Posterior cingulate gyrus (tissue), 11 donors: ENCODE results near the gene HESX1.

Experiments
- DNase-seq, 10 donors: peaks; one replicate each; pipeline versions ENCODE4 v3.0.0 to v3.0.0-alpha.2; 2020 to 2021; ENCODE audit warnings: mixed read lengths in 3 of 10
- intact Hi-C: fragments of 100-400 bp; cut with DNase I; formaldehyde crosslinking; loops from one replicate; pipeline ENCODE4 v1.15.1; 2023

Gene HESX1

DNA sequence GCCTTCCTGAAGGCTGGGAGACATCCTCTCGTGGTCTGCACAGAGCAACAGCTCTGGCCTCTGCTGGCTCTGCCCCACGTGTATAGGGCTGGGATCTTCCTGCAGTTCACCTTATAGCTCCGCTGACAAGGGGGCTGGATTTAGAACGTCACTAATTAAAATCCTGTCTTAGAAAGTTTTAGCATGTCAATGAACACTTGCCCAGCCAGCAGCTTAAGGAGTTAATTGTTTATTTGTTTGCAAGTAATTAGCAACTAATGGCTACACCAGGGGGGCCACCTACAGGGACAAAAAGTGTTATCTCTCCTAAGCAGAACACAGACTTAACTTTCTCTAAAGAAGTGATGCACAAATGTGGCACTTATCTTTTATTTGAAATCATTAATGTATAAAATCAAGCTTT is at the start of gene HESX1:
Gene HESX1, minus strand, starts transcription at position 84 of the 403 bp plus-strand sequence. Its CDS starts 60 bp downstream, at position 24.
- DNase-seq, result no peak

DNA sequence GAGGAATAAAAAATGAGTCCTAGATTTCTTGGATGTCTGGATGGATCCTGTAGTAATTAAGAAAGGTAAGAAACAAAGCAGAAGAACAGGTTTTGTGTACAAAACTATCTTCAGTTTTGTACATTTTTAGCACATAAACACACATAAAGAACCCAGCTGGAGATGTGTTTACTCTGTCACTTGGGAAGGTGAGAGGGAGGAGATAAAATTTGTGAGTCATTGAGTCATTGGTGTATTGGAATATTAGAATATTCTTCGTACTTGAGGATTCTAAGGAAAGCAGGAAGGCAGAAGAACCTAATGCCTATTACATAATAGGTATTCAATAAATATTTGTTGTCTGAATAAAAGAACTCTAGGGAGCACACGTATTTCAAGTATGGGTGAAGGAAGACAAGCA is 45.2 kb upstream of the HESX1 start:
- no peak for DNase-seq
- intact Hi-C loops, result no loop called here

More for the DNA sequence above, at the start of gene HESX1:
- intact Hi-C loops, result no loop called here

DNA sequence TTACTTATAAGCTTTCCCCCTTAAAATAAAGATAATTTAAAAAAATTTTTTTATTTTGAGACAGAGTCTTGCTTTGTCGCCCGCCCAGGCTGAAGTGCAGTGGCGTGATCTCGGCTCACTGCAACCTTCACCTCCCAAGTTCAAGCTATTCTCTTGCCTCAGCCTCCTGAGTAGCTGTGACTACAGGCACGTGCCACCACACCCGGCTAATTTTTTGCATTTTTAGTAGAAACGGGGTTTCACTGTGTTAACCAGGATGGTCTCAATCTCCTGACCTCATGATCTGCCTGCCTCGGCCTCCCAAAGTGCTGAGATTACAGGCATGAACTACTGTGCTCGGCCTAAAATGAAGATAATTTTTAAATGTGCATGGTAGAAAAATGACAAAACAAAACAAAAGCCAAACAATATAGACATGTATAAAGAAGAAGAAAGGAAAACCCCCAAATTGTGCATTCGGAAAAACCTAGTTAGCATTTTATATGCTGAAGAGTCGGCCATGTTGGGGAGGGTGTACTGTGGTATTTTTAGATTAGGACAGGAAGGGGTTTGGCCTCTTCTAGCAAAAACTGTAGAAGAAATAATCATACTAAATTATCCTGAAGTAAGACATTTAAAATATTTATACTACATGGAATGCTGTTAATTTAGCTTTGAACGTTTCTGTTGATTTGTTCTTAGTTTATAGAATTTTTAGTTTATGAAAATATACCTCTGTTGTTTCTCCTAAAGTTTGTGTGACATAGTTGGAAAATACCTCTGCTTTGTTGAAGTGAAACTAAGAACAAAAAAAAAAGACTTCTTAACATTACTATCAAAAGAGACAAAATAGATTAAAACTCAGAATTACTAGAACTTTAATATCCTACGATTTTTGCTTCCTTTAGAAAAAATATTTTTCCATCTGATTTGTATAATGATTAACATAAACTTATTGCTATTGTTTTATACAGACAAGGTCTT is 35.1 kb upstream of the HESX1 start:
- intact Hi-C loops, result no loop called here
- no peak for DNase-seq

- DNase-seq, result no peak
- intact Hi-C loops, result no loop called here
These were observed 34.0 kb upstream of the HESX1 start for GRCh38 chr3:57233799-57234198.

DNA sequence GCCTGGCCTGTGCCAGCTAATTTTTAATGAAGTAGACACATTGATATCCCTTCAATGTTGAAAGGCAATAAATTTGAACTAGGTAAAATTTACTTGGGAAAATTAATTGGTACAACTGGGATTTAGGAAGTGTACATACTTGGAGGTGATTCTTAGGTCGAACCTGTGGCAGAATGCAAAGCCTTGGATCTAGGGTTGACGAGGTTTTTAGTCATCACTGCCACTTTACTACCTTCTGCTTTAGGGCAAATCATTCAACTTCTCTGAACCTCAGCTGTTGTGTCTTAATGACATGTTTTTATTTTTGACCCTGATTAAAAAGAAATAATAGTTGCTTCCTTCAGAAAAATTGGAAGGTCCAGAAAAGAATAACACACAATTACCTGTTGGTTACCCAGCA is 30.2 kb upstream of the HESX1 start:
- no peak for DNase-seq
- intact Hi-C loops, result no loop called here

GRCh38 chr3:57227930-57228751 is 28.4 kb upstream of the HESX1 start:
- intact Hi-C loops, result loop anchor here (2.0 to 10.0 kb wide), 4 partner anchors 56 to 529 kb away; partner anchors contain the start of genes ARF4 and SLMAP
- DNase-seq, result peak; percentile 45 to 94 (median 62)

- peak; percentile 88 to 99 (median 92) for DNase-seq
- intact Hi-C loops, result loop anchor here (2.0 to 10.0 kb wide), 4 partner anchors 55 to 530 kb away; partner anchors contain the start of genes ARF4 and SLMAP
These were observed 27.6 kb upstream of the HESX1 start, which contains the start of gene APPL1 for GRCh38 chr3:57227204-57227929. Gene APPL1, plus strand, starts transcription at chr3:57227729. Its CDS starts 155 bp downstream, at chr3:57227884.

DNA sequence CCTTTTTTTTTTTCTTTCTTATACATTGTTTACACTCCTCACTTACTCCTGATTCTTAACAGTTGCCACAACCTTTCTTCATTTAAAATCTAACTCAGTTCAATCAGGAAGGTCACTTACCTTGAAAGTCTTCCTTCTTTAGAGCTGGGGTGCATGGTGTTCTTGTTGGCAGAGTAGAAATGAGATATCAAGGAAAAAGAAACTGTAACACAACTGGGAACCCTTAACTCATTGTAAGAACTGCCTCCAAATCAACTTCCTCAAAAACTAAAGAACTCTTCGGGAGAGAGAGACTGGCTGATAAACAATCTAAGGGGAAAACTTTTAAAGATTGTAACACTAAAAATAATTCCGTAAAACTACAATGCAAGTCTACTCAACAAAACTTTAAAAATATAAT is 26.4 kb upstream of the HESX1 start:
- intact Hi-C loops, result loop anchor here (2.0 to 10.0 kb wide), 4 partner anchors 54 to 531 kb away; partner anchors contain the start of genes ARF4 and SLMAP
- no peak for DNase-seq

GRCh38 chr3:57224856-57225255 is 25.1 kb upstream of the HESX1 start:
- no peak for DNase-seq
- intact Hi-C loops, result loop anchor here (5.0 to 10.0 kb wide), 4 partner anchors 53 to 532 kb away; partner anchors contain the start of gene SLMAP

- DNase-seq, result no peak
- intact Hi-C loops, result loop anchor here (5.0 to 10.0 kb wide), 2 partner anchors 120 to 227 kb away; no protein-coding TSS in a partner anchor
These were observed 22.1 kb upstream of the HESX1 start for GRCh38 chr3:57221883-57222282.

GRCh38 chr3:57206423-57206822 is 6.6 kb upstream of the HESX1 start:
- intact Hi-C loops, result no loop called here

DNA sequence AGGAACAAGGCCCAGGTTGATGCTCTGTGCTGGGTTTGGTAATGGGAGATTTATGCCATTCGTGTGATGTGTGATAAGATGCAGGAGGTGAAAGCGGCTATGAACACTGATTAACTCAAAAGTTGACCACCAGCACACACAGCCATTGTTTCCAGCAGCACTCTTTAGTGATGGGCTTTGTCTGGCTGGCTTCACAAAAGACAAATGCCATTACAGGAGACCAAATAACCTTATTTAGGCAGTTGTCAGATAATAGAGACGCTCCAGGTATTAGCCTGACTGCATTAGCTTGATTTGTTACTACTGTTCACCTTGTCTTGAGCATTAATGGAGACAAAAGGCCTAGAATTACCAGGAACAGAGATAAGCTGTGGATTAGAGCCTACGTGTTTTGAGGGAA is 5.1 kb downstream of the HESX1 start:
- intact Hi-C loops, result no loop called here
- no peak for DNase-seq

More at GRCh38 chr3:57206423-57206822, 6.6 kb upstream of the HESX1 start:
- no peak for DNase-seq

DNA sequence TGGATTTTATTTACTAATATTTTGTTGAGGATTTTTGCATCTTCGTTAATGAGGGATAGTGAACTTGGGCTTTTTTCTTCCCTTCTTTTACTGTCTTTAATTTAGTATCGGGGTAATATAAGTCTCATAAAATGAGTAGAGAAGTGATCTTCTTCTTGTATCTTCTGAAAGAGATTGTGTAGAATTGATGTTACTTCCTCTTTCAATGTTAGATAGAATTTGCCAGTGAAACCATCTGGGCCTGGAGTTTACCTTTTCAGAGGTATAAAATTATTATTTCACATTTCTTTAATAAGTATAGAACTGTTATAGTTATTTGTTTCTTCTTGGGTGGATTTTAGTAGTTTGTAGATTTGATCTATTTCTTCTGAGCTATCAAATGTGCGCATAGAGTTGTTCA is 7.8 kb downstream of the HESX1 start:
- no peak for DNase-seq
- intact Hi-C loops, result no loop called here

DNA sequence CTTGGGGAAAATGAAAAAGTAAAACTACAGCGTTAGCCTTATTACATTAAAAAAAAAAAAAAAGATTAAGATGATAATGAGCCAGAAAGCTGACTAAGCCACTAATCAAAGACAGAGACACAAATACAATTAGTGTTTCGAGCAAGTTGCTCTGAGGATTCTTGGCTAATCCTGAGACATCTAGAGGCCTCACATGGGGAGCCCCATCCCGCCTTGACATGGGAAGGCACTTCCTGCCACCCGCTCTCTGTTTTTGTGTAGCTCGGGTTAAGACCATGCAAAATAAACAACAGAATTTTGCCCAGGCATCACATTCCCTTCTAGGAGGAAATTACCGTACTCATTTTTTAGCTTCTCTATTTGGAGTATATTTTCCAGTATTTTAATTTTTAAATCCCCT is 15.3 kb downstream of the HESX1 start:
- no peak for DNase-seq
- intact Hi-C loops, result no loop called here

DNA sequence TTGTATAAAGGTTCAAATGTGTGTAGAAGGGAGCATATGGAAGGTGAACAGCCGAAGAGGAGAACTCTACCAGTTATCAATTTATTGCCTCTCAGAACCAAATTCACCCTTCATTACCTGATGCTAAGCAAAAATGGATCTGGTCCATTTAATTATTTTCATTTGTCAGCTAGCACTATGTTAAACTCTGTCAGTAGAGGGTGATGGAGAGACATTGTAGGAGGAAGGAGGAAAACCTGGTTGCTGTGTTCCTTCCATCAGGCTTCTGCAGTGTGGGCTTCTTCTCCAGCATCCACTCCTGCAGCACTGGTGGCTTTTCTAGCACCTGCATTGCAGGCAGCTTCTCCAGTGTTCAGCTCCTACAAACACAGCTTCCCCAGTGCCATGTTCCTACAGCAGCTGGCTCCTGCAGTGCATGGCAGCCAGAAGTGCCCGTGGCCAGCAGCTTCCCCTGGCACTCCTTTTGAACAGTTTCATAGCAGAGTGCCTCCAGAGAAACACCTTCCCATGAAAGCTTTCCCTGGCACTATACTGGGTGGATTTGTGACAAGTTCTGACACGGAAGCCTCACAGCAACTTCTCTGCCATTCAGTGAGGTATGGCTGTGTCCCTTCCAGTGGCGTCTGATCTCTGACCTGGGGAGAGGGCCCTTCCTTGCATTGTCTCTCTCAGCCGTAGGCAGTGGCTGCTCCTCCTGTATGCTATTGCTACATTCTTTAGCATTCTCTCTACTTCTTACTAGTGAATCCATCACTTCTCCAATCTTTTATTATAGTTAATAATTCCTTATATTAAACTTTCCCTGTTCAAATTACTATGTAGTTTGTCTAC is 20.0 kb downstream of the HESX1 start:
- no peak for DNase-seq
- intact Hi-C loops, result no loop called here

- intact Hi-C loops, result no loop called here
- DNase-seq, result no peak
These were observed 23.7 kb downstream of the HESX1 start for GRCh38 chr3:57176045-57176444.

DNA sequence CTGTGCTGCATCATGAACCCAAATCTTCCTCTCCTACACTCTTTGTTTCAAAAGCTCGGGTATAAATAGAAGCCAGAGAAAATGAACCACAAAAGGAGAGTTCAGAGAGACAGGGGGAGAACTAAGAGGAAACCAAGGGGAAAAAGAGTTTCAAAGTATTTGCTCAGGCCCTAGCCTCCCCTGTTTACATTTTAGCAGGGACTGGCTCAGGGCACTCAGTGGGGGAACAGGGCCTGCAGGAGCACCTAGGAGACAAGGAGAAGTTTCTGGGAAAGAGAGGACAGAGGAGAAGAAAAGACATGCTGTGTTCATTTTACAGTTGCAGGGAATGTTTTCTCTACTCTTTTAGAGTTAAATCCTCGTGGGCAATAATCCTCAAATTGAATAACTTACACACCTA is 26.1 kb downstream of the HESX1 start:
- no peak for DNase-seq
- intact Hi-C loops, result loop anchor here (5.0 kb wide), 1 partner anchor 54 kb away; the partner anchor contains the start of gene APPL1

DNA sequence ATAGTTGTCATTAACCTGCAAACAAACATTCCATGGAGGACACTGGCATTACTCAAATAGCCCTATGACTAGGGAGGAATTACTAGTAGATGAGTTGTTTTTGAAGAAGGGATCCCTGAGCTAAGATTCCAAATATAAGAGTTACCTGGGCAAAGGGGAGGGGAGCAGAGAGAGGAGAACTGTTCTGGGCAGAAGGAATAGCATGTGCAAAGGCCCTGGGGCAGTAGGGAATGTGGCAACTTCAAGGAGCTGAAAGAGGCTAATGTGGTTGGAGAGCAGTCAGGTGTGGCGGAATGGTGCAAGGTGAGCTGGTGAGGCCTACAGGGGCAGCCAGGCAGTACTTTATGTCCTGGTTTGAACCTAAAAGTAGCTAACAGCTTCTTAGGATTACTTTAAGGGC is 28.8 kb downstream of the HESX1 start:
- DNase-seq, result no peak
- intact Hi-C loops, result loop anchor here (5.0 kb wide), 1 partner anchor 56 kb away; the partner anchor contains the start of gene APPL1
